ENCODE results near the gene APOM.

- TF ChIP-seq CTCF (conservative IDR thresholded peaks at IDR 0.05; ENCODE audit: low read depth, low read length) (no peak), EZH2 (IDR thresholded peaks at IDR 0.05; ENCODE audit: borderline replicate concordance, low read depth, low read length, poor library complexity, severe bottlenecking) (no peak)
Measured at GRCh38 chr6:31634969-31635575, 20.6 kb upstream of the APOM start.

All from A673 (cell line).